ENCODE measurements around the gene HMG20A. TPM values are rescaled to one million over a fixed set of nuclear protein-coding genes. Genes with fewer than 3 reads are reported as not detected.

Gene HMG20A
- total and polyA plus RNA-seq, 10 of the 15 experiments (the other 5 are each of a cell fraction or from before 2014, with no cell fraction given), result 30.0 to 98.7 (median 46.8) TPM

DNA sequence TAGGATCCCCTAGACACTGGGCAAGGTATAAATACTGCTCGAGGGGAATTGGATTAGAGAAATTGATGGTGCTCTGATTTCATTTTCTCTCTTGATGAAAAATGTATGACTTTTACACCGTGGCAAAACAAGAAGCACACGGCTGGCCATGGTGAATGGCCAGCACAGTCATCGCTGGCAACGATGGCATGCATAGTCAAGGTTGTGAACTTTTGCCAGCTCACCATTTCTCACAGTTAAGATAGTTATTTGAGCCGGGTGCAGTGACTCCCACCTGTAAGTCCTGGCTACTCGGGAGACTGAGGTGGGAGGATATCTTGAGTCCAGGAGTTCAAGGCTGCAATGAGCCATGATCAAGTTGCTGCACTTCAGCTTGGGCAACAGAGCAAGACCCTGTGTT, 95.4 kb downstream of the HMG20A start:
- POLR2A ChIA-PET, result no interaction called here
- Histone ChIP-seq H3K36me3 (ENCODE audit: control insufficient read depth in 2 of 2, insufficient read depth in 2 of 2, low read length in 1 of 2) (no peaks in the 10 kb centered on the region), H3K27me3 (replicated peaks in 1 of 2; ENCODE audit: control insufficient read depth in 2 of 2, insufficient read depth in 2 of 2, low read length in 1 of 2) (no peaks in the 10 kb centered on the region; a peak in 1 of 4 replicates), H2AFZ (ENCODE audit: control insufficient read depth, low read depth, low read length) (no peak overlapping the region), H3K9ac (ENCODE audit: control insufficient read depth, insufficient read depth, low read length) (no peak overlapping the region), H3K4me1 (ENCODE audit: control insufficient read depth, insufficient read depth, low read length) (no peaks in the 10 kb centered on the region), H3K4me2 (ENCODE audit: control insufficient read depth, insufficient read depth) (no peak overlapping the region), H3K79me2 (ENCODE audit: control insufficient read depth, insufficient read depth, low read length) (no peaks in the 10 kb centered on the region), H4K20me1 (ENCODE audit: control insufficient read depth, insufficient read depth) (no peaks in the 10 kb centered on the region), H3K9me3 (replicated peaks; ENCODE audit: control insufficient read depth, insufficient read depth, low read length) (no peaks in the 10 kb centered on the region), H3K27ac (ENCODE audit: control insufficient read depth, insufficient read depth) (no peak overlapping the region), H3K4me3 (no peak overlapping the region)
- SMC1A ChIA-PET (ENCODE audit: uncharacterized antibody, unreplicated experiment), result no interaction called here
- WGBS (ENCODE audit: insufficient coverage, insufficient replicate concordance, low lambda C conversion rate, missing lambda C conversion rate), result 67% methylated on average over 7 of the region's 7 CpGs
- no peak for ATAC-seq
- RAD21 ChIA-PET (ENCODE audit: unreplicated experiment), result no interaction called here
- TF ChIP-seq ZZZ3 (IDR thresholded peaks at IDR 0.05; ENCODE audit: control insufficient read depth, insufficient read length, low read depth) (no peak), EP300 (IDR thresholded peaks at IDR 0.05; ENCODE audit: borderline replicate concordance in 1 of 2, control insufficient read depth in 1 of 2, low read depth in 2 of 2, low read length in 2 of 2) (no peak), SUZ12 (IDR thresholded peaks at IDR 0.05; ENCODE audit: unreplicated experiment) (no peak), CHD4 (IDR thresholded peaks at IDR 0.05) (no peak), SPI1 (IDR thresholded peaks at IDR 0.05; ENCODE audit: borderline replicate concordance, insufficient read depth, low read depth, low read length) (no peak)
- TF ChIP-seq, protein P1, sequence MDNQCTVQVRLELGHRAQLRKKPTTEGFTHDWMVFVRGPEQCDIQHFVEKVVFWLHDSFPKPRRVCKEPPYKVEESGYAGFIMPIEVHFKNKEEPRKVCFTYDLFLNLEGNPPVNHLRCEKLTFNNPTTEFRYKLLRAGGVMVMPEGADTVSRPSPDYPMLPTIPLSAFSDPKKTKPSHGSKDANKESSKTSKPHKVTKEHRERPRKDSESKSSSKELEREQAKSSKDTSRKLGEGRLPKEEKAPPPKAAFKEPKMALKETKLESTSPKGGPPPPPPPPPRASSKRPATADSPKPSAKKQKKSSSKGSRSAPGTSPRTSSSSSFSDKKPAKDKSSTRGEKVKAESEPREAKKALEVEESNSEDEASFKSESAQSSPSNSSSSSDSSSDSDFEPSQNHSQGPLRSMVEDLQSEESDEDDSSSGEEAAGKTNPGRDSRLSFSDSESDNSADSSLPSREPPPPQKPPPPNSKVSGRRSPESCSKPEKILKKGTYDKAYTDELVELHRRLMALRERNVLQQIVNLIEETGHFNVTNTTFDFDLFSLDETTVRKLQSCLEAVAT (IDR thresholded peaks at IDR 0.05), result no peak
- TF ChIP-seq, protein P2, sequence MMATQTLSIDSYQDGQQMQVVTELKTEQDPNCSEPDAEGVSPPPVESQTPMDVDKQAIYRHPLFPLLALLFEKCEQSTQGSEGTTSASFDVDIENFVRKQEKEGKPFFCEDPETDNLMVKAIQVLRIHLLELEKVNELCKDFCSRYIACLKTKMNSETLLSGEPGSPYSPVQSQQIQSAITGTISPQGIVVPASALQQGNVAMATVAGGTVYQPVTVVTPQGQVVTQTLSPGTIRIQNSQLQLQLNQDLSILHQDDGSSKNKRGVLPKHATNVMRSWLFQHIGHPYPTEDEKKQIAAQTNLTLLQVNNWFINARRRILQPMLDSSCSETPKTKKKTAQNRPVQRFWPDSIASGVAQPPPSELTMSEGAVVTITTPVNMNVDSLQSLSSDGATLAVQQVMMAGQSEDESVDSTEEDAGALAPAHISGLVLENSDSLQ (IDR thresholded peaks at IDR 0.05), result no peak
- TF ChIP-seq, protein P3, sequence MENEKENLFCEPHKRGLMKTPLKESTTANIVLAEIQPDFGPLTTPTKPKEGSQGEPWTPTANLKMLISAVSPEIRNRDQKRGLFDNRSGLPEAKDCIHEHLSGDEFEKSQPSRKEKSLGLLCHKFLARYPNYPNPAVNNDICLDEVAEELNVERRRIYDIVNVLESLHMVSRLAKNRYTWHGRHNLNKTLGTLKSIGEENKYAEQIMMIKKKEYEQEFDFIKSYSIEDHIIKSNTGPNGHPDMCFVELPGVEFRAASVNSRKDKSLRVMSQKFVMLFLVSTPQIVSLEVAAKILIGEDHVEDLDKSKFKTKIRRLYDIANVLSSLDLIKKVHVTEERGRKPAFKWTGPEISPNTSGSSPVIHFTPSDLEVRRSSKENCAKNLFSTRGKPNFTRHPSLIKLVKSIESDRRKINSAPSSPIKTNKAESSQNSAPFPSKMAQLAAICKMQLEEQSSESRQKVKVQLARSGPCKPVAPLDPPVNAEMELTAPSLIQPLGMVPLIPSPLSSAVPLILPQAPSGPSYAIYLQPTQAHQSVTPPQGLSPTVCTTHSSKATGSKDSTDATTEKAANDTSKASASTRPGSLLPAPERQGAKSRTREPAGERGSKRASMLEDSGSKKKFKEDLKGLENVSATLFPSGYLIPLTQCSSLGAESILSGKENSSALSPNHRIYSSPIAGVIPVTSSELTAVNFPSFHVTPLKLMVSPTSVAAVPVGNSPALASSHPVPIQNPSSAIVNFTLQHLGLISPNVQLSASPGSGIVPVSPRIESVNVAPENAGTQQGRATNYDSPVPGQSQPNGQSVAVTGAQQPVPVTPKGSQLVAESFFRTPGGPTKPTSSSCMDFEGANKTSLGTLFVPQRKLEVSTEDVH (IDR thresholded peaks at IDR 0.05; ENCODE audit: low read depth, partially characterized antibody), result no peak
- TF ChIP-seq, protein P4, sequence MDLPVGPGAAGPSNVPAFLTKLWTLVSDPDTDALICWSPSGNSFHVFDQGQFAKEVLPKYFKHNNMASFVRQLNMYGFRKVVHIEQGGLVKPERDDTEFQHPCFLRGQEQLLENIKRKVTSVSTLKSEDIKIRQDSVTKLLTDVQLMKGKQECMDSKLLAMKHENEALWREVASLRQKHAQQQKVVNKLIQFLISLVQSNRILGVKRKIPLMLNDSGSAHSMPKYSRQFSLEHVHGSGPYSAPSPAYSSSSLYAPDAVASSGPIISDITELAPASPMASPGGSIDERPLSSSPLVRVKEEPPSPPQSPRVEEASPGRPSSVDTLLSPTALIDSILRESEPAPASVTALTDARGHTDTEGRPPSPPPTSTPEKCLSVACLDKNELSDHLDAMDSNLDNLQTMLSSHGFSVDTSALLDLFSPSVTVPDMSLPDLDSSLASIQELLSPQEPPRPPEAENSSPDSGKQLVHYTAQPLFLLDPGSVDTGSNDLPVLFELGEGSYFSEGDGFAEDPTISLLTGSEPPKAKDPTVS (IDR thresholded peaks at IDR 0.05; ENCODE audit: low read depth, low read length), result no peak
- CTCF ChIA-PET, result interaction anchor here (1.1 kb wide), 1 partner anchor 19 kb away, joined by 3 read pairs; no protein-coding TSS in a partner anchor
- intact Hi-C loops (cut with micrococcal nuclease; ENCODE audit: unreplicated experiment) (no loop called here), in situ Hi-C loops (cut with MboI) (no loop called here)
- FAIRE-seq, result no peak
- BruUV-seq (replicated peaks), result no TSS peak
- DNase-seq (ENCODE audit: low read depth, low spot score), result no peak
